Left lung (tissue), 10 donors: Measurements from ENCODE around the gene GPC5. TPM values are rescaled to one million over a fixed set of nuclear protein-coding genes. Genes with fewer than 3 reads are reported as not detected.

Experiments
- ATAC-seq: fragments of 200-7000 bp; cut with Tn5 transposase; one replicate; pipeline ENCODE4 v1.9.1; 2020; ENCODE audit warnings: moderate library complexity
- DNase-seq, 4 donors: peaks; one replicate each; pipeline ENCODE4 v3.0.0-alpha.2; 2013 to 2020
- H3K27ac ChIP-seq, 2 donors: fragments of 200-600 bp; sonication (generic) in 1 of 2; one replicate each; pipeline versions ENCODE4 v1.5.0 to v1.8.0; 2020 to 2021
- H3K27me3 ChIP-seq, 2 donors: fragments of 200-600 bp; sonication (generic) in 1 of 2; one replicate each; pipeline versions ENCODE4 v1.5.0 to v1.8.0; 2020 to 2021
- H3K36me3 ChIP-seq, 2 donors: fragments of 200-600 bp; sonication (generic) in 1 of 2; one replicate each; pipeline versions ENCODE4 v1.5.0 to v1.8.0; 2020 to 2021
- H3K4me1 ChIP-seq, 2 donors: fragments of 200-600 bp; one replicate each; pipeline ENCODE4 v1.8.0; 2021
- H3K4me3 ChIP-seq, 2 donors: fragments of 200-600 bp; sonication (generic) in 1 of 2; one replicate each; pipeline versions ENCODE4 v1.5.0 to v1.8.0; 2020 to 2021; ENCODE audit warnings: mild to moderate bottlenecking in 1 of 2
- H3K9me3 ChIP-seq, 2 donors: fragments of 200-600 bp; sonication (generic) in 1 of 2; one replicate each; pipeline versions ENCODE4 v1.5.0 to v1.8.0; 2020 to 2021
- intact Hi-C, 2 donors: fragments of 100-400 bp; cut with DNase I; formaldehyde crosslinking; loops; one replicate each; pipeline versions ENCODE4 v1.11.2 to v1.14.2; 2022
- polyA plus RNA-seq, 6 donors: library from polyadenylated mRNA; unstranded; fragments of 120-200 nt; gene quantifications; one replicate each; pipeline ENCODE4 v1.2.1, GENCODE V29; 2013; ENCODE audit not compliant: insufficient read length in 6 of 6
- total RNA-seq, 2 donors: library from RNA; stranded (reverse); fragmentation: NEBNext Ultra II Directional; extraction: Animal tissue kit (Norgen Biotek cat#: 25700); gene quantifications; one replicate each; pipeline ENCODE4 v1.2.1, GENCODE V29; 2021
- TF ChIP-seq, protein P1 (sequence below), 2 donors: fragments of 200-600 bp; sonication (generic) in 1 of 2; IDR thresholded peaks; one replicate each; pipeline versions ENCODE4 v1.5.0 to v1.8.0; 2021; ENCODE audit warnings: antibody characterized with exemption in 2 of 2
- donor health status: DM: no; HTN: yes; CAD: no.
- donor health status: DM: no; HTN: no; CAD: no.

GPC5 gene
- total and polyA plus RNA-seq, 8 donors, result 9.2 to 19.5 (median 11.5) TPM

- Histone ChIP-seq H3K27me3 (no peaks in the 10 kb centered on the region), H3K36me3 (no peaks in the 10 kb centered on the region), H3K4me3 (no peak overlapping the region), H3K27ac (no peak overlapping the region), H3K4me1 (no peaks in the 10 kb centered on the region), H3K9me3 (no peaks in the 10 kb centered on the region)
- DNase-seq (no peak), ATAC-seq (no peak)
- TF ChIP-seq, protein P1, sequence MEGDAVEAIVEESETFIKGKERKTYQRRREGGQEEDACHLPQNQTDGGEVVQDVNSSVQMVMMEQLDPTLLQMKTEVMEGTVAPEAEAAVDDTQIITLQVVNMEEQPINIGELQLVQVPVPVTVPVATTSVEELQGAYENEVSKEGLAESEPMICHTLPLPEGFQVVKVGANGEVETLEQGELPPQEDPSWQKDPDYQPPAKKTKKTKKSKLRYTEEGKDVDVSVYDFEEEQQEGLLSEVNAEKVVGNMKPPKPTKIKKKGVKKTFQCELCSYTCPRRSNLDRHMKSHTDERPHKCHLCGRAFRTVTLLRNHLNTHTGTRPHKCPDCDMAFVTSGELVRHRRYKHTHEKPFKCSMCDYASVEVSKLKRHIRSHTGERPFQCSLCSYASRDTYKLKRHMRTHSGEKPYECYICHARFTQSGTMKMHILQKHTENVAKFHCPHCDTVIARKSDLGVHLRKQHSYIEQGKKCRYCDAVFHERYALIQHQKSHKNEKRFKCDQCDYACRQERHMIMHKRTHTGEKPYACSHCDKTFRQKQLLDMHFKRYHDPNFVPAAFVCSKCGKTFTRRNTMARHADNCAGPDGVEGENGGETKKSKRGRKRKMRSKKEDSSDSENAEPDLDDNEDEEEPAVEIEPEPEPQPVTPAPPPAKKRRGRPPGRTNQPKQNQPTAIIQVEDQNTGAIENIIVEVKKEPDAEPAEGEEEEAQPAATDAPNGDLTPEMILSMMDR (IDR thresholded peaks at IDR 0.05), result no peak
- intact Hi-C loops, result no loop called here
Measured at GRCh38 chr13:91576590-91576989, 178.2 kb downstream of the GPC5 start.

DNA sequence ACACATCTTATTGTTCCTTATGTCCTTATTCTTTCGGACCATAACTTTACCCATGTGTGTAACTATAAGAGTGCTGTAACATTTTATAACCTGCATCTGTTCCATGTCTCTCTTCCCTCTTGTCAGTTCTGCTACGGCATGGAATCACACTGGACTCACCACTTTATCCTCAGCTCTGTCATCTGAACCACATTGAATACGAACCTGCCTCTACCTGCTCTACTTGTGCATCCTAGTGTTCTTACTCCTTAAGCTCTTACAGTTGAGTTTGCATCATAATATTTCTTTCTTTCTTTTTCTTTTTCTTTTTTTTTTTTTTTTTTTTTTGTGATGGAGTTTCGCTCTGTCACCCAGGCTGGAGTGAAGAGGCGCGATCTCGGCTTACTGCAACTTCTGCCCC is 180.9 kb downstream of the GPC5 start:
- Histone ChIP-seq H3K27ac (no peak overlapping the region), H3K4me3 (no peak overlapping the region), H3K9me3 (no peaks in the 10 kb centered on the region), H3K36me3 (no peaks in the 10 kb centered on the region), H3K4me1 (no peaks in the 10 kb centered on the region), H3K27me3 (no peaks in the 10 kb centered on the region)
- TF ChIP-seq, protein P1 (IDR thresholded peaks at IDR 0.05), result no peak
- DNase-seq (no peak), ATAC-seq (no peak)
- intact Hi-C loops, result no loop called here

GRCh38 chr13:91580749-91581148 is 182.3 kb downstream of the GPC5 start:
- ATAC-seq (no peak), DNase-seq (no peak)
- no peaks in the 10 kb centered on the region for H3K9me3 ChIP-seq
- no peaks in the 10 kb centered on the region for H3K27me3 ChIP-seq
- H3K36me3 ChIP-seq, result no peaks in the 10 kb centered on the region
- no peak overlapping the region for H3K4me3 ChIP-seq
- no peak overlapping the region for H3K27ac ChIP-seq
- no peaks in the 10 kb centered on the region for H3K4me1 ChIP-seq
- intact Hi-C loops, result no loop called here
- TF ChIP-seq, protein P1 (IDR thresholded peaks at IDR 0.05), result no peak

DNA sequence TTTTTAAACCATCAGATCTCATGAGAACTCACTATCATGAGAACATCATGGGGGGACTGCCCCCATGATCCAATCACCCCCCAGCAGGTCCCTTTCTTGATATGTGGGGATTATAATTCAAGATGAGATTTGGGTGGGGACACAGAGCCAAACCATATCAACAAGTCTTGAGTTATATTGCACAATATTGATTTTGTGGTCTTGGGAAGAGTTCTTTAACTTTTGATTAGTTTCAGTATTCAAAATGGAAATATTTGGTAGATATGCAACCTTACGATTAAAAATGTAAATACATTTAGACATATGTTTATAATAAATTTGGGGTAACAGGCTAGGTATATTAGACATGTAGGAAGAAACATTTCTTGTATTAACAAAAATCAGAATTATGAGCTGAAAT is 188.2 kb downstream of the GPC5 start:
- TF ChIP-seq, protein P1 (IDR thresholded peaks at IDR 0.05), result no peak
- H3K27me3 ChIP-seq, result no peaks in the 10 kb centered on the region
- DNase-seq (no peak), ATAC-seq (no peak)
- no peaks in the 10 kb centered on the region for H3K36me3 ChIP-seq
- H3K27ac ChIP-seq, result no peak overlapping the region
- intact Hi-C loops, result no loop called here
- no peaks in the 10 kb centered on the region for H3K4me1 ChIP-seq
- H3K9me3 ChIP-seq, result peaks cover 0 to 2% of the 10 kb centered on the region in 2 donors
- no peak overlapping the region for H3K4me3 ChIP-seq

- Histone ChIP-seq H3K9me3 (peaks cover 2 to 8% of the 10 kb centered on the region in 2 donors), H3K4me3 (no peak overlapping the region), H3K27me3 (no peaks in the 10 kb centered on the region), H3K27ac (no peak overlapping the region), H3K36me3 (no peaks in the 10 kb centered on the region), H3K4me1 (no peaks in the 10 kb centered on the region)
- intact Hi-C loops, result no loop called here
- TF ChIP-seq, protein P1 (IDR thresholded peaks at IDR 0.05), result no peak
- ATAC-seq, result no peak
- no peak for DNase-seq
Measured at GRCh38 chr13:91588541-91588940, 190.1 kb downstream of the GPC5 start.
